Stomach (tissue), 4 donors: Measurements from ENCODE around the gene THTPA.

Experiments
- CTCF ChIP-seq, 7 experiments: fragments of 450-650 bp in 4 of 7; fragments of 200-600 bp in 3 of 7; sonication (generic) in 3 of 7; IDR thresholded peaks; one replicate each; pipeline ENCODE4 v1.5.1; 2016 to 2019; ENCODE audit warnings: antibody characterized with exemption in 7 of 7, control low read depth in 2 of 7, mild to moderate bottlenecking in 1 of 7
- EP300 ChIP-seq: sonication (generic); formaldehyde crosslinking; IDR thresholded peaks from one replicate; pipeline ENCODE4 v1.6.1; 2017; ENCODE audit warnings: antibody characterized with exemption
- POLR2A ChIP-seq, 4 donors: fragments of 450-650 bp; IDR thresholded peaks; one replicate each; pipeline ENCODE4 v1.6.1; 2016; ENCODE audit warnings: antibody characterized with exemption in 4 of 4, control low read depth in 2 of 4, mild to moderate bottlenecking in 1 of 4, moderate library complexity in 1 of 4
- POLR2AphosphoS5 ChIP-seq, 3 donors: sonication (generic); formaldehyde crosslinking; IDR thresholded peaks; one replicate each; pipeline ENCODE4 v1.6.1; 2016; ENCODE audit warnings: antibody characterized with exemption in 3 of 3

- no peak for TF ChIP-seq CTCF (IDR thresholded peaks at IDR 0.05)
- no peak for TF ChIP-seq POLR2AphosphoS5 (IDR thresholded peaks at IDR 0.05)
- TF ChIP-seq POLR2A (IDR thresholded peaks at IDR 0.05), result no peak
- no peak for TF ChIP-seq EP300
These were observed 44.2 kb downstream of the THTPA start for GRCh38 chr14:23600322-23600707.
